DOHH2 (cell line): ENCODE data around the gene CNOT3.

Source experiments
- EZH2phosphoT487 ChIP-seq: fragments of 200-600 bp; sonication (generic); IDR thresholded peaks from 2 replicates; pipeline ENCODE4 v1.6.1; 2017; ENCODE audit warnings: borderline replicate concordance, mild to moderate bottlenecking, antibody characterized with exemption, low read length, moderate library complexity, mixed read lengths
- TF ChIP-seq, protein P1 (sequence below): fragments of 200-600 bp; sonication (generic); IDR thresholded peaks from one replicate; pipeline ENCODE4 v1.5.1; 2014; ENCODE audit warnings: antibody characterized with exemption, mild to moderate bottlenecking, low read depth, low read length; ENCODE audit not compliant: poor library complexity, severe bottlenecking

DNA sequence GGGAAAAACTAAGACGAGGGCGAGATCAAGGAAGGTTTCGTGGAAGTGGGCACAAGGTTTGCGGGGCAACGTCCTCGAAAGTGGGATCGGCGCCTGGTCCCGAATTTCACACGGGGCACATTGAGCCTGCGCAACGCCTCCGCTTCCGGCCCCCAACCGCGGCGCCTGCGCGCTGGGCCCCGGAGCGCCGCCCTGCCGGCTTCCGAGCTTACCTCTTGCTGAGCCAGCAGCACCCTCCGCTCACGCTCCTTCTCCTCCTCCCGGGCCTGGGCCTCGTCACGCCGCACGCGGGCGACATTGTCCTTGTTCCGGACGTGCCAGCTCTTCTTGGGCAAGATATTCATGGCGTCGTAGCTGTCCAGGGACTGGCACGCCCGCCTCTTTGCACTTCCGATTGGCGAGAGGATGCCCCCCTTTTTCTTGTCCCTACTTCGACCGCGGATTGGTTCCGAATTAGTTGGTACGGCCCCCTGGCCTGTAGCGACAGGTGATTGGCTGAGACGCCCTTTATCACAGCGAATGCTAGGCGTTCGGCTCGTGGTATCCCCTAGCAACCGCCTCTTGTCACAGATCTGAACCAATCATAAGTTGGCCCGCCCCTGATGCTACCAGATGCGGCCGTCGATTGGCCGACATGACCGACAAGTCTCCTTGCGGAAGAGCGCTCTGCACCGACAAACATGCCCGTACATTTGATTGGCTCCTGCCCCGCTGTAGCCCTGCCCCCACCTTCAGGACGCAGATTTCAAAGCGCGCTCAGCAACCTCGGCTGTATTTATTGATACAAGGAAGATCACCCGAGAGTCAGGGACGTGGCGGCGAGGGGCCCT, 22.0 kb downstream of the CNOT3 start, which contains the start of gene LENG1:
- TF ChIP-seq, protein P1, sequence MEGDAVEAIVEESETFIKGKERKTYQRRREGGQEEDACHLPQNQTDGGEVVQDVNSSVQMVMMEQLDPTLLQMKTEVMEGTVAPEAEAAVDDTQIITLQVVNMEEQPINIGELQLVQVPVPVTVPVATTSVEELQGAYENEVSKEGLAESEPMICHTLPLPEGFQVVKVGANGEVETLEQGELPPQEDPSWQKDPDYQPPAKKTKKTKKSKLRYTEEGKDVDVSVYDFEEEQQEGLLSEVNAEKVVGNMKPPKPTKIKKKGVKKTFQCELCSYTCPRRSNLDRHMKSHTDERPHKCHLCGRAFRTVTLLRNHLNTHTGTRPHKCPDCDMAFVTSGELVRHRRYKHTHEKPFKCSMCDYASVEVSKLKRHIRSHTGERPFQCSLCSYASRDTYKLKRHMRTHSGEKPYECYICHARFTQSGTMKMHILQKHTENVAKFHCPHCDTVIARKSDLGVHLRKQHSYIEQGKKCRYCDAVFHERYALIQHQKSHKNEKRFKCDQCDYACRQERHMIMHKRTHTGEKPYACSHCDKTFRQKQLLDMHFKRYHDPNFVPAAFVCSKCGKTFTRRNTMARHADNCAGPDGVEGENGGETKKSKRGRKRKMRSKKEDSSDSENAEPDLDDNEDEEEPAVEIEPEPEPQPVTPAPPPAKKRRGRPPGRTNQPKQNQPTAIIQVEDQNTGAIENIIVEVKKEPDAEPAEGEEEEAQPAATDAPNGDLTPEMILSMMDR, result peak; percentile 58
- TF ChIP-seq EZH2phosphoT487, result no peak
